Effector memory CD8-positive, alpha-beta T cell (primary cell): ENCODE results near the gene TCEA2.
"Not testable (repeated sequence)": the region's sequence is repeated elsewhere in the genome, so short reads cannot be mapped to it uniquely, and the experiment has no call there.

Experiments
- ATAC-seq: fragments of 150-1000 bp; cut with Tn5 transposase; replicated peaks from 2 replicates; pipeline ENCODE4 v1.10.0; 2021; ENCODE audit warnings: mild to moderate bottlenecking, moderate library complexity
- DNase-seq, 3 experiments: peaks; one replicate each; pipeline ENCODE4 v3.0.0; 2021
- H3K27ac Mint-ChIP-seq, 2 donors: one replicate each; pipeline ENCODE4 v1.8.0; 2022; ENCODE audit warnings: mild to moderate bottlenecking in 2 of 2, mixed read lengths in 2 of 2, moderate library complexity in 2 of 2
- H3K27me3 Mint-ChIP-seq, 2 donors: one replicate each; pipeline ENCODE4 v1.8.0; 2022; ENCODE audit warnings: mixed read lengths in 2 of 2
- H3K36me3 Mint-ChIP-seq: one replicate; pipeline ENCODE4 v1.8.0; 2022; ENCODE audit warnings: mild to moderate bottlenecking, moderate library complexity, mixed read lengths; ENCODE audit not compliant: insufficient read depth
- H3K4me1 Mint-ChIP-seq, 2 donors: one replicate each; pipeline ENCODE4 v1.8.0; 2022; ENCODE audit warnings: low read depth in 2 of 2, mixed read lengths in 2 of 2
- H3K4me3 Mint-ChIP-seq, 2 donors: one replicate each; pipeline ENCODE4 v1.8.0; 2022; ENCODE audit warnings: mild to moderate bottlenecking in 2 of 2, mixed read lengths in 2 of 2, moderate library complexity in 2 of 2
- H3K9me3 Mint-ChIP-seq, 2 donors: one replicate each; pipeline ENCODE4 v1.8.0; 2022; ENCODE audit warnings: mixed read lengths in 2 of 2

TCEA2 gene

DNA sequence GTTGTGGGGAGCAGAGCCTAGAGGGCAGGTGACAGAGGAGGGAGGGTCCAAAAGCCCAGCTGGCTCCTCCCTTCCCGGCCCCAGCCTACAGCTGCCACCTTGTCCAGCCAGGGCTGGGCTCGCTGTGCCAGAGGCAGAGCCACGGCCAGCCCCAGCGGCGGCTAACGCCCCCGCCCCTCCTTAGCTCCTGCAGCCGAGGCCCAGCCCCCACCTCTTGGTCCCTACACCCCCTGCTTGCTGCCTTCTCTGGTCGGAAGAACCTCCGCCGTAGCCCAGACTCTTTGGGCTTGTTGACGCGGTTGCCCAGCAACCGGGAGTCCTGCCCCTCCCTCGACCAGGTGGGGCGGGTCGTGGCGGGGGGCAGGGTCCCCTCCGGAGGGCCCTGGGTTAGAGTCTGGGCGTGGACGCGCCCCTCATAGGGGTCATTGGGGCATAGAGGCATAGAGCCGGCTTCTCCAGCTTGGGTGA, 21.7 kb downstream of the TCEA2 start:
- no peak overlapping the region for H3K27ac Mint-ChIP-seq
- ATAC-seq (no peak), DNase-seq (no peak)
- H3K4me1 Mint-ChIP-seq: peaks cover 26 to 27% of the 10 kb centered on the region in 2 donors
- H3K27me3 Mint-ChIP-seq: peaks cover 0 to 12% of the 10 kb centered on the region in 2 donors
- H3K36me3 Mint-ChIP-seq: peaks cover 8% of the 10 kb centered on the region
- H3K4me3 Mint-ChIP-seq: peak overlapping the region; percentile 84 to 85
- H3K9me3 Mint-ChIP-seq: no peaks in the 10 kb centered on the region

DNA sequence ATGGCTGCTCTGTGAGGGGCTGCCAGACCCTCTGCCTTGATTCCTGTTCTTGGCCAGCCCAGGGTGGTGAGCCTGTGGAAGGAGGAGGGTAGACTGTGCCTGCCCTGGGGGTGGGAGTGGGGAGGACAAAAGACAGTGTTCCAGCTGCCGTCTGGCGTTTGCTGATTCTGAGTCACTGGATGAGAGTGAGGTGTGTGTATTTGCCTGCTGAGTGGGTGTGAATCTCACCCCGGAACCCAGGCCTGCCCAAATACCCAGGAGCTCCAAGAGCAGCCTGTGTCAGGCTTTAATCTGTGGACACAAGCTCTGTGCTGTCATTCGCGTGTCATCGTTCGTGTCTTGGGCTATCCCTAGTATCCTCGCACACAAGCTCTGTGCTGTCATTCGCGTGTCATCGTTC, 23.8 kb downstream of the TCEA2 start:
- Mint-ChIP-seq H3K27me3 (peaks cover 0 to 17% of the 10 kb centered on the region in 2 donors), H3K36me3 (peaks cover 3% of the 10 kb centered on the region), H3K4me1 (peaks cover 14% of the 10 kb centered on the region in 2 donors), H3K9me3 (no peaks in the 10 kb centered on the region), H3K4me3 (no peak overlapping the region), H3K27ac (no peak overlapping the region)
- DNase-seq (no peak), ATAC-seq (no peak)

DNA sequence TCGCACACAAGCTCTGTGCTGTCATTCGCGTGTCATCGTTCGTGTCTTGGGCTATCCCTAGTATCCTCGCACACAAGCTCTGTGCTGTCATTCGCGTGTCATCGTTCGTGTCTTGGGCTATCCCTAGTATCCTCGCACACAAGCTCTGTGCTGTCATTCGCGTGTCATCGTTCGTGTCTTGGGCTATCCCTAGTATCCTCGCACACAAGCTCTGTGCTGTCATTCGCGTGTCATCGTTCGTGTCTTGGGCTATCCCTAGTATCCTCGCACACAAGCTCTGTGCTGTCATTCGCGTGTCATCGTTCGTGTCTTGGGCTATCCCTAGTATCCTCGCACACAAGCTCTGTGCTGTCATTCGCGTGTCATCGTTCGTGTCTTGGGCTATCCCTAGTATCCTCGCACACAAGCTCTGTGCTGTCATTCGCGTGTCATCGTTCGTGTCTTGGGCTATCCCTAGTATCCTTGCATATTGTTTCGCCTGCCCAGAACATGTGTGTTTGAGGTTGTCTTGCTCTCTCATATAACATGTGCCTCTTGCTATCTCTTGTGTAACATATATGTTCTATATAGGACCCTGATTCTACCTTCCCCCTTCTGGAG, 24.3 kb downstream of the TCEA2 start:
- H3K4me3 Mint-ChIP-seq, ATAC-seq, H3K27ac Mint-ChIP-seq, H3K9me3 Mint-ChIP-seq, DNase-seq, H3K36me3 Mint-ChIP-seq: not testable (repeated sequence)
- peaks cover 0 to 17% of the 10 kb centered on the region in 2 donors for H3K27me3 Mint-ChIP-seq
- H3K4me1 Mint-ChIP-seq: peaks cover 9 to 13% of the 10 kb centered on the region in 2 donors

DNA sequence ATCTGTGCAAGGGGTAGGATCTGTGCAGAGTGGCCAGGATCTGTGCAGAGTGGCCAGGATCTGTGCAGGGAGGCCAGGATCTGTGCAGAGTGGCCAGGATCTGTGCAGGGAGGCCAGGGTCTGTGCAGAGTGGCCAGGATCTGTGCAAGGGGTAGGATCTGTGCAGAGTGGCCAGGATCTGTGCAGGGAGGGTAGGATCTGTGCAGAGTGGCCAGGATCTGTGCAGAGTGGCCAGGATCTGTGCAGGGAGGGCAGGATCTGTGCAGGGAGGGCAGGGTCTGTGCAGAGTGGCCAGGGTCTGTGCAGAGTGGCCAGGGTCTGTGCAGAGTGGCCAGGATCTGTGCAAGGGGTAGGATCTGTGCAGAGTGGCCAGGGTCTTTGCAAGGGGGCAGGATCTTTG, 25.6 kb downstream of the TCEA2 start:
- H3K27me3 Mint-ChIP-seq: peaks cover 0 to 17% of the 10 kb centered on the region in 2 donors
- H3K4me3 Mint-ChIP-seq, ATAC-seq: not testable (repeated sequence)

DNA sequence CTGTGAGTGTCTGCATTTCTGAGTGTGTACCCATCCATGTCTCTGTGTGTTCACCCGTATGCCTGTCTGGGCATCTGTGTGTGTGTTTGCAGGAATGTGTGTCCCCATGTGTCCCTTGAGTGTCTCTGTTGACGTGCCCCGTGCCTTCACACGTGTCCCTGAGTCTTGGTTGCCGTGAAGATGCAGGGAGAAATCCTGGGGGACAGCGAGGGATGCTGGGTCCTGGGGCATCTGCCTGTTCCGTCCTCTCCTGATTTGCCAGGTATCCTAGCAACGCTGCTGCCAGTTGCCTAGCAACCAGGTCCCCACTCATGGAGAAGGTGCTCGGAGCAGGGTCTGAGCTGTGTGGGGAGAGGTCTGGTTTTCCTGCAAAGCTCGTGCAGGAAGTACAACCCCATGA, 27.2 kb downstream of the TCEA2 start:
- no peak for DNase-seq
- Mint-ChIP-seq H3K36me3 (no peaks in the 10 kb centered on the region), H3K9me3 (no peaks in the 10 kb centered on the region), H3K27me3 (peaks cover 0 to 17% of the 10 kb centered on the region in 2 donors), H3K4me1 (peaks cover 0 to 5% of the 10 kb centered on the region in 2 donors), H3K27ac (no peak overlapping the region), H3K4me3 (no peak overlapping the region)
- ATAC-seq: no peak

More for the DNA sequence above, 25.6 kb downstream of the TCEA2 start:
- not testable (repeated sequence) for H3K9me3 Mint-ChIP-seq, DNase-seq, H3K4me1 Mint-ChIP-seq, H3K27ac Mint-ChIP-seq, H3K36me3 Mint-ChIP-seq

GRCh38 chr20:64091340-64091739, 28.3 kb downstream of the TCEA2 start:
- no peak for DNase-seq
- no peaks in the 10 kb centered on the region for H3K36me3 Mint-ChIP-seq
- ATAC-seq: no peak
- H3K27me3 Mint-ChIP-seq: peaks cover 0 to 17% of the 10 kb centered on the region in 2 donors
- peaks cover 0 to 5% of the 10 kb centered on the region in 2 donors for H3K4me1 Mint-ChIP-seq
- H3K9me3 Mint-ChIP-seq: no peaks in the 10 kb centered on the region
- H3K4me3 Mint-ChIP-seq: no peak overlapping the region
- H3K27ac Mint-ChIP-seq: peak overlapping the region in 1 of 2 donors; percentile 23

DNA sequence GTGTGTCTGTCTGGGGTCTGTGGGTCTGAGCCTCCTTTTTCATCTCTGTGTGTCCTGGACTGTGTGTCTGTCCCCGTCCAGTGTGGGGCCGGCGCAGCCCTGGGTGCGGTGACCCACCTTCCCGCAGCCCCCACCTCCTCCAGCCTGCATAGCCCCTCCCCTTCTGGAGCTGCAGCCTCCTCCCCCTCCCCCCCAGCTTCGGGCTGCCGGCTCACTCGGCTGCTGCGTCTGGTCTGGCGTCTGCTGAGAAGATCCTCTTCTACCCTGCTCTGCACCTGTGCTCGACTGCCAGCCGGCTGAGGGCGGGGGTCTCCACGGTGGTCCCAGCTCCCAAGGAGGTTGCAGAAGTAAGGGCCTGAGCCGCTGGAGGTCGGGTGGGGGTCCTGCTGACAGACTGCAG, 28.8 kb downstream of the TCEA2 start:
- Mint-ChIP-seq H3K27ac (peak overlapping the region in 1 of 2 donors; percentile 23), H3K4me3 (no peak overlapping the region), H3K27me3 (peaks cover 0 to 17% of the 10 kb centered on the region in 2 donors), H3K9me3 (peaks cover under 1 to 4% of the 10 kb centered on the region in 2 donors), H3K4me1 (peaks cover 0 to 5% of the 10 kb centered on the region in 2 donors), H3K36me3 (no peaks in the 10 kb centered on the region)
- DNase-seq (no peak), ATAC-seq (no peak)

DNA sequence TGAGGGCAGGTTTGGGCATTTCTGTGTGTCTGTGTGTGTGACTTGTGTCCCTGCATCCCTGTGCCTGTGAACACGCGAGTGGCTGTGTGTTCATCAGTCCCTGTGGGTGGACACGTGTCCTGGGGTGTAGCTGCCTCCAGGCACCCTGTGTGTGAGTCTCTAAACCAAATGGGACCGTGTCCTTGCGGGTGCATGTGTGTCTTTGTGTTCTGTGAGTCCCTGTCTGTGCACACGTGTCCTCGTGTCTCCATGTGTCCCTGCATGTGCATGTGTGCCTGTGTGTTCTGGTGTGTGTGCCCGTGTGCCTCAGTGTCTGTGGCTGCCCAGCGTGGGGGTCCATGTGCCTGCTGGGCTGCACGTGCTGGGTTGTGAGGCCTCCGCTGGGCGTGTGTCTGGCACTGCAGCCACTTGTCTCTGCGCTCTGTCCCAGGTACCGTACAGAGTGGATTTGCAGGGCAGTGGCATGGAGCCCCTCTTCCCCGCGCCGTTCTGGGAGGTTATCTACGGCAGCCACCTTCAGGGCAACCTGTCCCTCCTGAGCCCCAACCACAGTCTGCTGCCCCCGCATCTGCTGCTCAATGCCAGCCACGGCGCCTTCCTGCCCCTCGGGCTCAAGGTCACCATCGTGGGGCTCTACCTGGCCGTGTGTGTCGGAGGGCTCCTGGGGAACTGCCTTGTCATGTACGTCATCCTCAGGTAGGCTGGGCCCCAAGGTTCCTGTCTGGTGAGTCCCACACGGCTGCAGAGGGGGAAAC, 29.4 kb downstream of the TCEA2 start:
- Mint-ChIP-seq H3K9me3 (peaks cover 2 to 8% of the 10 kb centered on the region in 2 donors), H3K4me1 (peaks cover 0 to 5% of the 10 kb centered on the region in 2 donors), H3K4me3 (no peak overlapping the region), H3K36me3 (no peaks in the 10 kb centered on the region), H3K27ac (no peak overlapping the region), H3K27me3 (peaks cover 0 to 17% of the 10 kb centered on the region in 2 donors)
- DNase-seq (no peak), ATAC-seq (no peak)

DNA sequence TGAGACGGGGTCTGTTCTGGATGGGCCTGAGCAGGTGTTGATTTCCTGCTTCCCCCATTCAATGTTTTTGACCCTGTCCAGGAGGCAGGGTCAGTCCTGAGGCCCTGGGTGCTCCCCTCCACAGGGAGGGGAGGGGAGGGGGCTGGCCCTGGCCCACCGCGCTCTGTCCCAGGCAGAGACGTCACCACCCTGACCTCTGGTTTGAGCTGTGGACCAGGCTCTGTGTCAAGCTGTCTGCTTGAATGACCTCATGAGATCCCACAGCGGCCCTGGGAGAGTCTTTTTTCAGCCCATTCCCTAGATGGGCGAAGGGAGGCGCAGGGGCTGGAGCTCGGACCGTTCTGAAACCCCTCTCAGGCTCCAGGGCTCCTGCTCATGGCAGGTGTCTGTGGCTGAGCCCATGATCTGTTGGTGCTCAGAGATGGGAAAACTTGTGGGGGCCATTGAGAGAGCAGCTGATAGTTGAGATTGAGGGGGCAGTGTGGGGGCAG, 30.1 kb downstream of the TCEA2 start:
- H3K4me3 Mint-ChIP-seq: no peak overlapping the region
- no peaks in the 10 kb centered on the region for H3K36me3 Mint-ChIP-seq
- peaks cover 2 to 8% of the 10 kb centered on the region in 2 donors for H3K9me3 Mint-ChIP-seq
- DNase-seq (no peak), ATAC-seq (no peak)
- H3K27me3 Mint-ChIP-seq: peaks cover 0 to 17% of the 10 kb centered on the region in 2 donors
- H3K4me1 Mint-ChIP-seq: peaks cover 0 to 5% of the 10 kb centered on the region in 2 donors
- peak overlapping the region in 1 of 2 donors; percentile 78 for H3K27ac Mint-ChIP-seq

- Mint-ChIP-seq H3K9me3 (peaks cover 2 to 8% of the 10 kb centered on the region in 2 donors), H3K4me1 (peaks cover 4 to 5% of the 10 kb centered on the region in 2 donors), H3K4me3 (no peak overlapping the region), H3K27ac (no peak overlapping the region), H3K27me3 (no peaks in the 10 kb centered on the region), H3K36me3 (no peaks in the 10 kb centered on the region)
- no peak for ATAC-seq
- DNase-seq: no peak
These were observed 32.5 kb downstream of the TCEA2 start for GRCh38 chr20:64095455-64095854.

DNA sequence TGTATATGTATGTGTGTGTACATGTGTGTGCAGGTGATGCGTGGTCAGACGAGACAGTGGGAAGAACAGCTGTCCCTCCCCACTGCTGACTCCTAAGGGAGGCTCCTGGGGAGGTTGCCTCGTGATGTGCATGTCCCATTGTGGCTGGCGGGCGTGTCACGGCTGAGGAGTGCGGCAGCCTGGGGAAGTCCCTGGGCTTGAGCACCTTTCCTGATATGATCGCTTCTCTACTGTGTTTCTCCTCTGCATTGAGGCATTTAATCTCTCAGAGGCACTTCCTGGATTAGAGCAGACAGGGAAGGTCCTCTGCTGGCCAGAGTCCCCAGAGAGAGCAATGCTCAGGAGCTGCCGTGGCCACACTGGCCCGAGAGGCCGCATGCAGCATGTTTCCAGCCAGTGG, 32.9 kb downstream of the TCEA2 start:
- Mint-ChIP-seq H3K4me1 (peaks cover 5 to 6% of the 10 kb centered on the region in 2 donors), H3K27me3 (peaks cover 2 to 4% of the 10 kb centered on the region in 2 donors), H3K4me3 (no peak overlapping the region), H3K27ac (no peak overlapping the region), H3K36me3 (no peaks in the 10 kb centered on the region), H3K9me3 (peaks cover 2 to 8% of the 10 kb centered on the region in 2 donors)
- DNase-seq (no peak), ATAC-seq (no peak)

DNA sequence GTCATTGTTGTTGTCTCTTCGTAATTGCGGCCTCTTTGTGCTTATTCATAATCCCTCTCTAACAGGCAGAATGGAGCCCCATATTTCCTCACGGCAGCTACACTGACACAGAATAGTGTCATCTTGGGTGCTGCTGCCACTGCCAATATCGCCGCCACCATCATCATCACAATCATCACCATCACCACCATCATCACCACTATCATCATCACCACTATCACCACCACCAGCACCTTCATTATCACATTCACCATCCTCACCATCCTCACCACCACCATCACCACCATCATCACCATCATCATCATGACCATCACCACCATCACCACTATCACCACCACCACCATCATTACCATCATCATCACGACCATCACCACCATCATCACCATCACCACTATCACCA, 33.5 kb downstream of the TCEA2 start:
- DNase-seq (no peak), ATAC-seq (no peak)
- peaks cover 2 to 8% of the 10 kb centered on the region in 2 donors for H3K9me3 Mint-ChIP-seq
- peaks cover 11 to 12% of the 10 kb centered on the region in 2 donors for H3K4me1 Mint-ChIP-seq
- no peak overlapping the region for H3K27ac Mint-ChIP-seq
- no peak overlapping the region for H3K4me3 Mint-ChIP-seq
- peaks cover 8 to 10% of the 10 kb centered on the region in 2 donors for H3K27me3 Mint-ChIP-seq
- H3K36me3 Mint-ChIP-seq: no peaks in the 10 kb centered on the region

- Mint-ChIP-seq H3K4me3 (no peak overlapping the region), H3K27me3 (peaks cover 20 to 28% of the 10 kb centered on the region in 2 donors), H3K4me1 (peaks cover 10 to 11% of the 10 kb centered on the region in 2 donors), H3K36me3 (no peaks in the 10 kb centered on the region), H3K9me3 (peaks cover 2 to 8% of the 10 kb centered on the region in 2 donors), H3K27ac (no peak overlapping the region)
- ATAC-seq: no peak
- DNase-seq: no peak
These were observed 35.5 kb downstream of the TCEA2 start for GRCh38 chr20:64098471-64099013.
